HL-60 (cell line): ENCODE data around the gene BAMBI.

Experiments
- DNase-seq, 2 experiments: peaks; one replicate each; pipeline ENCODE4 v3.0.0-alpha.2; 2010 to 2020; ENCODE audit warnings: low read depth in 1 of 2, low spot score in 1 of 2
- H3K27ac ChIP-seq: fragments of 250-450 bp; sonication (Bioruptor Pico); replicated peaks from 2 replicates; pipeline ENCODE4 v1.5.1; 2020; ENCODE audit warnings: mild to moderate bottlenecking, moderate library complexity
- H3K27me3 ChIP-seq: fragments of 250-450 bp; sonication (Bioruptor Pico); 2 replicates; pipeline ENCODE4 v1.5.1; 2021; ENCODE audit warnings: mild to moderate bottlenecking, moderate library complexity; ENCODE audit not compliant: insufficient read depth, poor library complexity, severe bottlenecking
- H3K4me3 ChIP-seq: replicated peaks from 2 replicates; pipeline ENCODE4 v1.5.1; 2011; ENCODE audit warnings: mild to moderate bottlenecking, control low read depth, low read length; ENCODE audit not compliant: insufficient read depth
- GABPA ChIP-seq: IDR thresholded peaks from 2 replicates; pipeline ENCODE4 v1.6.1; 2012; ENCODE audit warnings: low read depth
- POLR2AphosphoS5 ChIP-seq: IDR thresholded peaks from 2 replicates; pipeline ENCODE4 v1.6.1; 2012; ENCODE audit warnings: low read depth
- SPI1 ChIP-seq: IDR thresholded peaks from 2 replicates; pipeline ENCODE4 v1.6.1; 2012; ENCODE audit warnings: low read depth, mild to moderate bottlenecking, borderline replicate concordance
- TF ChIP-seq, protein P1 (sequence below): IDR thresholded peaks from 2 replicates; pipeline ENCODE4 v1.6.1; 2012; ENCODE audit warnings: low read depth; ENCODE audit not compliant: insufficient replicate concordance
- TF ChIP-seq, protein P2 (sequence below): IDR thresholded peaks from one replicate; pipeline ENCODE4 v1.5.1; 2011; ENCODE audit warnings: low read length, control low read depth, inconsistent platforms; ENCODE audit not compliant: insufficient read depth

The BAMBI gene

DNA sequence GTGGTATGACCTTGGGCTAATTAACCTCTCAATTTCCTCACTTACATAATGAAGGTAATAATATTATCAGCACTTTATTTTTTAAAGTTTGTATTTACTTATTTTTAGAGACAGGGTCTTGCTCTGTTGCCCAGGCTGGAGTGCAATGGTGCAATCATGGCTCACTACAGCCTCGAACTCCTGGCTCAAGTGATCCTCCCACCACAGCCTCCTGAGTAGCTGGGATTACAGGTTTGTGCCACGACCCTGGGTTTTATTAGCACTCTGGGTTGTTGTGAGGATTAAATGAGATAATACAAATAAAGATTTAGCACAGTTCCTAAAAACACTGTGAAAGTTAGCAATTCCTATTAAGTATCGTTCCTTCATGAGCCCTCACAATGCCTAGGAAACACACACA, 14.7 kb downstream of the BAMBI start:
- H3K27ac ChIP-seq, result no peak overlapping the region
- H3K27me3 ChIP-seq, result no peaks in the 10 kb centered on the region
- TF ChIP-seq, protein P1, sequence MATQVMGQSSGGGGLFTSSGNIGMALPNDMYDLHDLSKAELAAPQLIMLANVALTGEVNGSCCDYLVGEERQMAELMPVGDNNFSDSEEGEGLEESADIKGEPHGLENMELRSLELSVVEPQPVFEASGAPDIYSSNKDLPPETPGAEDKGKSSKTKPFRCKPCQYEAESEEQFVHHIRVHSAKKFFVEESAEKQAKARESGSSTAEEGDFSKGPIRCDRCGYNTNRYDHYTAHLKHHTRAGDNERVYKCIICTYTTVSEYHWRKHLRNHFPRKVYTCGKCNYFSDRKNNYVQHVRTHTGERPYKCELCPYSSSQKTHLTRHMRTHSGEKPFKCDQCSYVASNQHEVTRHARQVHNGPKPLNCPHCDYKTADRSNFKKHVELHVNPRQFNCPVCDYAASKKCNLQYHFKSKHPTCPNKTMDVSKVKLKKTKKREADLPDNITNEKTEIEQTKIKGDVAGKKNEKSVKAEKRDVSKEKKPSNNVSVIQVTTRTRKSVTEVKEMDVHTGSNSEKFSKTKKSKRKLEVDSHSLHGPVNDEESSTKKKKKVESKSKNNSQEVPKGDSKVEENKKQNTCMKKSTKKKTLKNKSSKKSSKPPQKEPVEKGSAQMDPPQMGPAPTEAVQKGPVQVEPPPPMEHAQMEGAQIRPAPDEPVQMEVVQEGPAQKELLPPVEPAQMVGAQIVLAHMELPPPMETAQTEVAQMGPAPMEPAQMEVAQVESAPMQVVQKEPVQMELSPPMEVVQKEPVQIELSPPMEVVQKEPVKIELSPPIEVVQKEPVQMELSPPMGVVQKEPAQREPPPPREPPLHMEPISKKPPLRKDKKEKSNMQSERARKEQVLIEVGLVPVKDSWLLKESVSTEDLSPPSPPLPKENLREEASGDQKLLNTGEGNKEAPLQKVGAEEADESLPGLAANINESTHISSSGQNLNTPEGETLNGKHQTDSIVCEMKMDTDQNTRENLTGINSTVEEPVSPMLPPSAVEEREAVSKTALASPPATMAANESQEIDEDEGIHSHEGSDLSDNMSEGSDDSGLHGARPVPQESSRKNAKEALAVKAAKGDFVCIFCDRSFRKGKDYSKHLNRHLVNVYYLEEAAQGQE, result no peak
- no peak for TF ChIP-seq SPI1
- no peak for TF ChIP-seq GABPA
- no peak for TF ChIP-seq POLR2AphosphoS5
- TF ChIP-seq, protein P2, sequence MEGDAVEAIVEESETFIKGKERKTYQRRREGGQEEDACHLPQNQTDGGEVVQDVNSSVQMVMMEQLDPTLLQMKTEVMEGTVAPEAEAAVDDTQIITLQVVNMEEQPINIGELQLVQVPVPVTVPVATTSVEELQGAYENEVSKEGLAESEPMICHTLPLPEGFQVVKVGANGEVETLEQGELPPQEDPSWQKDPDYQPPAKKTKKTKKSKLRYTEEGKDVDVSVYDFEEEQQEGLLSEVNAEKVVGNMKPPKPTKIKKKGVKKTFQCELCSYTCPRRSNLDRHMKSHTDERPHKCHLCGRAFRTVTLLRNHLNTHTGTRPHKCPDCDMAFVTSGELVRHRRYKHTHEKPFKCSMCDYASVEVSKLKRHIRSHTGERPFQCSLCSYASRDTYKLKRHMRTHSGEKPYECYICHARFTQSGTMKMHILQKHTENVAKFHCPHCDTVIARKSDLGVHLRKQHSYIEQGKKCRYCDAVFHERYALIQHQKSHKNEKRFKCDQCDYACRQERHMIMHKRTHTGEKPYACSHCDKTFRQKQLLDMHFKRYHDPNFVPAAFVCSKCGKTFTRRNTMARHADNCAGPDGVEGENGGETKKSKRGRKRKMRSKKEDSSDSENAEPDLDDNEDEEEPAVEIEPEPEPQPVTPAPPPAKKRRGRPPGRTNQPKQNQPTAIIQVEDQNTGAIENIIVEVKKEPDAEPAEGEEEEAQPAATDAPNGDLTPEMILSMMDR, result no peak
- no peak overlapping the region for H3K4me3 ChIP-seq
- no peak for DNase-seq

DNA sequence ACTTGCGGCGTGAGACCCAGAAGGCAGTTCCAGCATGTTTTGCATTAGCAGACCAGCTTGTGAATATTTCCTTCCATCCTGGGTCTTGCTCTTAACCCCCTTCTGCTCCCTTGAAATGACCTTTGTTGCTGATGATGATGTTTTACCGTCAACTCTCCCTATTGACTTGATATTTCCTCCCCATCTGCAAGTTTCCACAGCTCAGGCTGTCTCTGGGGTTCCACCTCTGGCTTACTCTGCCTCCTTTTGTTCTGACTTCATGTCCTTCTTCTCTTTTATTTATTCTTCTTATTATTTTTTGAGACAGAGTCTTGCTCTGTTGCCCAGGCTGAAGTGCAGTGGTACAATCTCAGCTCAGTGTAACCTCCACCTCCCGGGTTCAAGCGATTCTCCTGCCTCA, 17.2 kb downstream of the BAMBI start:
- Histone ChIP-seq H3K27me3 (no peaks in the 10 kb centered on the region), H3K4me3 (no peak overlapping the region), H3K27ac (no peak overlapping the region)
- DNase-seq, result no peak
- TF ChIP-seq, protein P1, result no peak
- TF ChIP-seq, protein P2, result no peak

DNA sequence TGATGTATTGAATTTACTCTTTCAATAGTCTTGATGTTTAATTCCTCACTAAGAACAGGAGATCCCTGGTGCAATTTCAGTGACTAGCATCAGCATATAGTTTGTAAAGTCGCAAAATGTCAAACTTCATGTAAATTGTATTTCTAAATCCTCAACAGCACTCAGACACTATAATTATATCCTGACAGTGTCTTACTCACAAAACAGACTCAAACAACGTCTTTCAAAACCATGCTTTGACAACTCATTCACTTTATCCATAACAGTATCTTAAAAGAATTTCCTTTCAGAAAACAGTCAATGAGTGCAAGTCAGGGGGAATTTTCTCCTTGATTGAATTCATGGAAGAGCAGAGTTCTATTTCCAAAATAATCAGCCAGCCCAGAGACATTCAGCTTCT, 20.8 kb downstream of the BAMBI start:
- no peak overlapping the region for H3K4me3 ChIP-seq
- no peak overlapping the region for H3K27ac ChIP-seq
- DNase-seq, result no peak
- H3K27me3 ChIP-seq, result no peaks in the 10 kb centered on the region
- no peak for TF ChIP-seq GABPA
- TF ChIP-seq POLR2AphosphoS5, result no peak
- TF ChIP-seq, protein P2, result no peak
- no peak for TF ChIP-seq SPI1
- TF ChIP-seq, protein P1, result no peak
